Liver (tissue), 9 donors: Measurements from ENCODE around the gene THADA. TPM values are rescaled to one million over a fixed set of nuclear protein-coding genes. Genes with fewer than 3 reads are reported as not detected.

ENCODE experiments used
- DNase-seq: peaks from one replicate; pipeline ENCODE4 v3.0.0-alpha.2; 2017; ENCODE audit warnings: low spot score
- H3K27ac ChIP-seq, 2 donors: one replicate each; pipeline ENCODE4 v1.7.0; 2013; ENCODE audit warnings: inconsistent platforms in 2 of 2, low read length in 2 of 2, control low read depth in 1 of 2, low read depth in 1 of 2, mild to moderate bottlenecking in 1 of 2
- H3K27me3 ChIP-seq, 4 donors: one replicate each; pipeline versions ENCODE4 v1.6.1 to v1.7.0; 2013; ENCODE audit warnings: low read length in 3 of 4, inconsistent platforms in 1 of 4, mild to moderate bottlenecking in 1 of 4, moderate library complexity in 1 of 4; ENCODE audit not compliant: control insufficient read depth in 4 of 4, insufficient read depth in 4 of 4
- H3K36me3 ChIP-seq, 4 donors: one replicate each; pipeline versions ENCODE4 v1.6.1 to v1.7.0; 2013; ENCODE audit warnings: low read length in 3 of 4, mild to moderate bottlenecking in 3 of 4, low read depth in 1 of 4, moderate library complexity in 1 of 4; ENCODE audit not compliant: control insufficient read depth in 4 of 4, insufficient read depth in 3 of 4
- H3K4me1 ChIP-seq, 4 donors: one replicate each; pipeline versions ENCODE4 v1.6.1 to v1.7.0; 2013; ENCODE audit warnings: low read length in 3 of 4, mild to moderate bottlenecking in 3 of 4, moderate library complexity in 1 of 4; ENCODE audit not compliant: control insufficient read depth in 4 of 4, insufficient read depth in 4 of 4
- H3K4me3 ChIP-seq, 3 donors: one replicate each; pipeline versions ENCODE4 v1.6.1 to v1.7.0; 2013; ENCODE audit warnings: low read length in 3 of 3, control low read depth in 1 of 3, low read depth in 1 of 3, mild to moderate bottlenecking in 1 of 3
- H3K9ac ChIP-seq, 2 donors: one replicate each; pipeline ENCODE4 v1.7.0; 2013; ENCODE audit warnings: low read length in 2 of 2, mild to moderate bottlenecking in 2 of 2, moderate library complexity in 2 of 2, control low read depth in 1 of 2, low read depth in 1 of 2
- H3K9me3 ChIP-seq, 4 donors: one replicate each; pipeline versions ENCODE4 v1.6.1 to v1.7.0; 2013; ENCODE audit warnings: low read length in 3 of 4; ENCODE audit not compliant: control insufficient read depth in 4 of 4
- EGR1 ChIP-seq, 2 donors: IDR thresholded peaks; 2 replicates each; pipeline ENCODE4 v1.6.1; 2016 to 2018; ENCODE audit warnings: antibody characterized with exemption in 2 of 2, low read depth in 2 of 2
- FOXA1 ChIP-seq: IDR thresholded peaks from 2 replicates; pipeline ENCODE4 v1.6.1; 2016; ENCODE audit warnings: antibody characterized with exemption
- FOXA2 ChIP-seq: IDR thresholded peaks from 2 replicates; pipeline ENCODE4 v1.6.1; 2016; ENCODE audit warnings: antibody characterized with exemption
- GABPA ChIP-seq, 2 donors: IDR thresholded peaks in 1 of 2; conservative IDR thresholded peaks in 1 of 2; 2 replicates each; pipeline ENCODE4 v1.6.1; 2016; ENCODE audit warnings: antibody characterized with exemption in 2 of 2, mild to moderate bottlenecking in 1 of 2, moderate library complexity in 1 of 2
- HNF4A ChIP-seq, 2 donors: conservative IDR thresholded peaks; 2 replicates each; pipeline ENCODE4 v1.6.1; 2016; ENCODE audit warnings: antibody characterized with exemption in 2 of 2, mild to moderate bottlenecking in 2 of 2
- HNF4G ChIP-seq: IDR thresholded peaks from 2 replicates; pipeline ENCODE4 v1.6.1; 2016; ENCODE audit warnings: antibody characterized with exemption
- JUND ChIP-seq, 2 donors: IDR thresholded peaks; 2 replicates each; pipeline ENCODE4 v1.6.1; 2016; ENCODE audit warnings: antibody characterized with exemption in 2 of 2
- NR2F2 ChIP-seq: IDR thresholded peaks from 2 replicates; pipeline ENCODE4 v1.6.1; 2016; ENCODE audit warnings: antibody characterized with exemption
- RAD21 ChIP-seq, 2 donors: IDR thresholded peaks; 2 replicates each; pipeline ENCODE4 v1.6.1; 2016; ENCODE audit warnings: antibody characterized with exemption in 2 of 2, mild to moderate bottlenecking in 2 of 2
- REST ChIP-seq: IDR thresholded peaks from 2 replicates; pipeline ENCODE4 v1.6.1; 2016; ENCODE audit warnings: antibody characterized with exemption, mild to moderate bottlenecking
- RXRA ChIP-seq, 2 donors: IDR thresholded peaks; 2 replicates each; pipeline ENCODE4 v1.6.1; 2017 to 2018; ENCODE audit warnings: antibody characterized with exemption in 2 of 2, mild to moderate bottlenecking in 1 of 2
- SP1 ChIP-seq: IDR thresholded peaks from 2 replicates; pipeline ENCODE4 v1.6.1; 2018; ENCODE audit warnings: antibody characterized with exemption, mild to moderate bottlenecking
- TAF1 ChIP-seq: conservative IDR thresholded peaks from 2 replicates; pipeline ENCODE4 v1.6.1; 2016; ENCODE audit warnings: antibody characterized with exemption, mild to moderate bottlenecking
- YY1 ChIP-seq: IDR thresholded peaks from 2 replicates; pipeline ENCODE4 v1.6.1; 2016; ENCODE audit warnings: antibody characterized with exemption, mild to moderate bottlenecking
- ZBTB33 ChIP-seq: IDR thresholded peaks from 2 replicates; pipeline ENCODE4 v1.6.1; 2016; ENCODE audit warnings: antibody characterized with exemption
- WGBS: extraction: QIAGEN DNeasy Blood & Tissue Kit; methylation state at CpG from one replicate; pipeline ENCODE4 v1.1.7; 2013; 5-methylcytosine and 5-hydroxymethylcytosine counted together
- polyA plus RNA-seq, 2 donors: library from polyadenylated mRNA; stranded (reverse) in 1 of 2; unstranded in 1 of 2; fragments of 200-250 nt in 1 of 2; fragments of >200 nt in 1 of 2; fragmentation: Nextera tagmentation in 1 of 2; extraction: Ambion mirVana in 1 of 2; gene quantifications; one replicate each; pipeline versions ENCODE4 v1.2.1 to v1.2.3, GENCODE V29; 2013 to 2015
- total RNA-seq, 2 donors: library from RNA; depleted of rRNA; stranded (reverse); fragments of >200 nt; gene quantifications; one replicate each; pipeline ENCODE4 v1.2.3, GENCODE V29; 2014
- TF ChIP-seq, protein P1 (sequence below): IDR thresholded peaks from 2 replicates; pipeline ENCODE4 v1.6.1; 2016; ENCODE audit warnings: antibody characterized with exemption
- TF ChIP-seq, protein P2 (sequence below): IDR thresholded peaks from 2 replicates; pipeline ENCODE4 v1.6.1; 2016; ENCODE audit warnings: antibody characterized with exemption
- TF ChIP-seq, protein P3 (sequence below): fragments of 150-350 bp; IDR thresholded peaks from 2 replicates; pipeline ENCODE4 v1.5.1; 2017; ENCODE audit warnings: improper control_type of control experiment, low read depth, low read length; ENCODE audit not compliant: missing input control
- donor health status: healthy.
- donor health status: healthy.
- donor health status: healthy.
- donor health status: healthy.
- donor health status: healthy.

Gene THADA
- total and polyA plus RNA-seq, 4 donors: 12.0 to 37.2 (median 22.3) TPM

- 99% methylated on average over 1 of the region's 1 CpG for WGBS
- H3K9me3 ChIP-seq: no peaks in the 10 kb centered on the region
- TF ChIP-seq, protein P1, sequence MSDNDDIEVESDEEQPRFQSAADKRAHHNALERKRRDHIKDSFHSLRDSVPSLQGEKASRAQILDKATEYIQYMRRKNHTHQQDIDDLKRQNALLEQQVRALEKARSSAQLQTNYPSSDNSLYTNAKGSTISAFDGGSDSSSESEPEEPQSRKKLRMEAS: no peak
- TF ChIP-seq NR2F2 (no peak), EGR1 (IDR thresholded peaks at IDR 0.05; ENCODE audit: low read depth in 2 of 2) (no peak), GABPA (IDR thresholded peaks at IDR 0.05 in 1 of 2, conservative IDR thresholded peaks at IDR 0.05 in 1 of 2) (no peak), ZBTB33 (no peak)
- TF ChIP-seq, protein P2, sequence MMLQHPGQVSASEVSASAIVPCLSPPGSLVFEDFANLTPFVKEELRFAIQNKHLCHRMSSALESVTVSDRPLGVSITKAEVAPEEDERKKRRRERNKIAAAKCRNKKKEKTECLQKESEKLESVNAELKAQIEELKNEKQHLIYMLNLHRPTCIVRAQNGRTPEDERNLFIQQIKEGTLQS: no peak
Observed at GRCh38 chr2:43259512-43259911, 336.3 kb downstream of the THADA start.

GRCh38 chr2:43258547-43259156, 337.2 kb downstream of the THADA start:
- Histone ChIP-seq H3K4me1 (peaks cover 4 to 29% (median 18%) of the 10 kb centered on the region in 4 donors), H3K27ac (peak overlapping the region; percentile 55 to 59), H3K9ac (no peak overlapping the region), H3K4me3 (no peak overlapping the region), H3K9me3 (no peaks in the 10 kb centered on the region), H3K36me3 (no peaks in the 10 kb centered on the region), H3K27me3 (no peaks in the 10 kb centered on the region)
- 25% methylated on average over 2 of the region's 2 CpGs for WGBS
- no peak for DNase-seq
- TF ChIP-seq, protein P2: no peak
- TF ChIP-seq, protein P3, sequence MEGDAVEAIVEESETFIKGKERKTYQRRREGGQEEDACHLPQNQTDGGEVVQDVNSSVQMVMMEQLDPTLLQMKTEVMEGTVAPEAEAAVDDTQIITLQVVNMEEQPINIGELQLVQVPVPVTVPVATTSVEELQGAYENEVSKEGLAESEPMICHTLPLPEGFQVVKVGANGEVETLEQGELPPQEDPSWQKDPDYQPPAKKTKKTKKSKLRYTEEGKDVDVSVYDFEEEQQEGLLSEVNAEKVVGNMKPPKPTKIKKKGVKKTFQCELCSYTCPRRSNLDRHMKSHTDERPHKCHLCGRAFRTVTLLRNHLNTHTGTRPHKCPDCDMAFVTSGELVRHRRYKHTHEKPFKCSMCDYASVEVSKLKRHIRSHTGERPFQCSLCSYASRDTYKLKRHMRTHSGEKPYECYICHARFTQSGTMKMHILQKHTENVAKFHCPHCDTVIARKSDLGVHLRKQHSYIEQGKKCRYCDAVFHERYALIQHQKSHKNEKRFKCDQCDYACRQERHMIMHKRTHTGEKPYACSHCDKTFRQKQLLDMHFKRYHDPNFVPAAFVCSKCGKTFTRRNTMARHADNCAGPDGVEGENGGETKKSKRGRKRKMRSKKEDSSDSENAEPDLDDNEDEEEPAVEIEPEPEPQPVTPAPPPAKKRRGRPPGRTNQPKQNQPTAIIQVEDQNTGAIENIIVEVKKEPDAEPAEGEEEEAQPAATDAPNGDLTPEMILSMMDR: no peak
- TF ChIP-seq, protein P1: peak; percentile 9
- TF ChIP-seq NR2F2 (peak; percentile 40), GABPA (IDR thresholded peaks at IDR 0.05 in 1 of 2, conservative IDR thresholded peaks at IDR 0.05 in 1 of 2) (no peak), TAF1 (no peak), HNF4A (conservative IDR thresholded peaks at IDR 0.05) (peak; percentile 76 to 77), YY1 (no peak), JUND (IDR thresholded peaks at IDR 0.05) (no peak), FOXA2 (peak; percentile 87), FOXA1 (peak; percentile 56), REST (no peak), EGR1 (IDR thresholded peaks at IDR 0.05; ENCODE audit: low read depth in 2 of 2) (no peak), SP1 (peak; percentile 61), ZBTB33 (no peak), RAD21 (IDR thresholded peaks at IDR 0.05) (peak; percentile 44 to 57), HNF4G (peak; percentile 27), RXRA (IDR thresholded peaks at IDR 0.05) (peak; percentile 84 to 92)

More at GRCh38 chr2:43259512-43259911, 336.3 kb downstream of the THADA start:
- no peak overlapping the region for H3K27ac ChIP-seq
- no peak overlapping the region for H3K9ac ChIP-seq
- DNase-seq: no peak
- H3K4me3 ChIP-seq: no peak overlapping the region
- peaks cover 4 to 29% (median 18%) of the 10 kb centered on the region in 4 donors for H3K4me1 ChIP-seq
- H3K27me3 ChIP-seq: no peaks in the 10 kb centered on the region
- H3K36me3 ChIP-seq: no peaks in the 10 kb centered on the region
